Measurements from ENCODE around the gene PFDN4. TPM values are rescaled to one million over a fixed set of nuclear protein-coding genes. Genes with fewer than 3 reads are reported as not detected.
"Not testable (repeated sequence)": the region's sequence is repeated elsewhere in the genome, so short reads cannot be mapped to it uniquely, and the experiment has no call there.

PFDN4 gene
- total RNA-seq, 1 donor from 2014 or later: 23.4 TPM

GRCh38 chr20:54223285-54223684 lies 15.4 kb downstream of the PFDN4 start:
- Histone ChIP-seq H3K9me3 (replicated peaks) (no peaks in the 10 kb centered on the region), H3K27me3 (ENCODE audit: low read depth) (no peaks in the 10 kb centered on the region), H3K27ac (replicated peaks) (no peak overlapping the region), H3K4me1 (peaks cover 21% of the 10 kb centered on the region), H3K4me3 (no peak overlapping the region), H3K36me3 (no peaks in the 10 kb centered on the region)
- no peak for DNase-seq
- intact Hi-C loops (cut with micrococcal nuclease): no loop called here
- TF ChIP-seq CTCF (IDR thresholded peaks at IDR 0.05; ENCODE audit: borderline replicate concordance): no peak

- no peak for DNase-seq
These were observed 15.9 kb downstream of the PFDN4 start for GRCh38 chr20:54223751-54224150.

GRCh38 chr20:54224642-54225041 lies 16.8 kb downstream of the PFDN4 start:
- H3K27me3 ChIP-seq (ENCODE audit: low read depth); H3K9me3 ChIP-seq (replicated peaks); H3K4me1 ChIP-seq; H3K27ac ChIP-seq (replicated peaks); H3K36me3 ChIP-seq; DNase-seq; H3K4me3 ChIP-seq; intact Hi-C loops (cut with micrococcal nuclease): not testable (repeated sequence)

More at GRCh38 chr20:54223751-54224150, 15.9 kb downstream of the PFDN4 start:
- Histone ChIP-seq H3K27ac (replicated peaks) (no peak overlapping the region), H3K4me3 (no peak overlapping the region), H3K27me3 (ENCODE audit: low read depth) (no peaks in the 10 kb centered on the region), H3K36me3 (no peaks in the 10 kb centered on the region), H3K4me1 (peaks cover 16% of the 10 kb centered on the region), H3K9me3 (replicated peaks) (no peaks in the 10 kb centered on the region)
- intact Hi-C loops (cut with micrococcal nuclease): no loop called here
- no peak for TF ChIP-seq CTCF (IDR thresholded peaks at IDR 0.05; ENCODE audit: borderline replicate concordance)

- no peak for TF ChIP-seq CTCF (IDR thresholded peaks at IDR 0.05; ENCODE audit: borderline replicate concordance)
- Histone ChIP-seq H3K4me1 (no peaks in the 10 kb centered on the region), H3K4me3 (no peak overlapping the region), H3K27ac (replicated peaks) (no peak overlapping the region), H3K9me3 (replicated peaks) (peaks cover 2% of the 10 kb centered on the region), H3K36me3 (no peaks in the 10 kb centered on the region), H3K27me3 (ENCODE audit: low read depth) (no peaks in the 10 kb centered on the region)
- no peak for DNase-seq
- intact Hi-C loops (cut with micrococcal nuclease): no loop called here
These were observed 19.4 kb downstream of the PFDN4 start for GRCh38 chr20:54227241-54227640.

- peaks cover 8% of the 10 kb centered on the region for H3K9me3 ChIP-seq (replicated peaks)
- no peaks in the 10 kb centered on the region for H3K36me3 ChIP-seq
- no peak overlapping the region for H3K4me3 ChIP-seq
- no peak for TF ChIP-seq CTCF (IDR thresholded peaks at IDR 0.05; ENCODE audit: borderline replicate concordance)
- intact Hi-C loops (cut with micrococcal nuclease): no loop called here
- H3K4me1 ChIP-seq: no peaks in the 10 kb centered on the region
- H3K27ac ChIP-seq (replicated peaks): no peak overlapping the region
- no peaks in the 10 kb centered on the region for H3K27me3 ChIP-seq (ENCODE audit: low read depth)
- DNase-seq: no peak
These were observed 19.9 kb downstream of the PFDN4 start for GRCh38 chr20:54227751-54228150.

GRCh38 chr20:54228841-54229240 lies 21.0 kb downstream of the PFDN4 start:
- intact Hi-C loops (cut with micrococcal nuclease): no loop called here
- no peak for DNase-seq
- no peak for TF ChIP-seq CTCF (IDR thresholded peaks at IDR 0.05; ENCODE audit: borderline replicate concordance)
- Histone ChIP-seq H3K9me3 (replicated peaks) (peaks cover 9% of the 10 kb centered on the region), H3K4me1 (no peaks in the 10 kb centered on the region), H3K27me3 (ENCODE audit: low read depth) (no peaks in the 10 kb centered on the region), H3K27ac (replicated peaks) (no peak overlapping the region), H3K4me3 (no peak overlapping the region), H3K36me3 (no peaks in the 10 kb centered on the region)
